ENCODE results near the gene OBSCN. TPM values are rescaled to one million over a fixed set of nuclear protein-coding genes. Genes with fewer than 3 reads are reported as not detected.

Gene OBSCN
- polyA plus RNA-seq, 4 donors: 16.5 to 49.7 (median 34.5) TPM

DNA sequence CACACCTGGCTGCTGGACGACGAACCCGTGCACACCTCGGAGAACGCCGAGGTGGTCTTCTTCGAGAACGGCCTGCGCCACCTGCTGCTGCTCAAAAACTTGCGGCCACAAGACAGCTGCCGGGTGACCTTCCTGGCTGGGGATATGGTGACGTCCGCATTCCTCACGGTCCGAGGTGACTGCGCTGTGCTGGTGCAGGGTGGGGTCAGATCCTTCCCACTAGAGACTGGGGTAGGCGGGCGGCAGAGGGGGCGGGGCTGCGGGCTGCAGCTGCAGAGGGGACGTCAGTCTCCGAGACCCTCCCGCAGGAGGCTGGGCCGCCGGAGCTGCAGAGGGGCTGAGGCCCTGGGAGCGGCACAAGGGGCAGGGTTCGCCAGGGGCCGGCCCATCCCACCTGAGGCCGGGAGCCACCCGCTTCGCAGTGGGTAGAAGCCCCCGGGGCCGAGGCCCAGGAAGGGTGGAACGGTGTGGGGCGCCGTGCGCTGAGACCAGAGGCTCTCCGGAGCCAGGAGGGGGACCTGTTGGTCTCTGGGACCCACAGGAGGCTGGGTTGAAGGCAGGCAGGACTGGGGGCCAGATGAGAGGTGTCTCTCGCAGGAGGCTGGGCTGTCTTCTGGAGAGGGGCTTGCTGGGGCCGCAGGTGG lies 108.2 kb downstream of the OBSCN start:
- no peak for DNase-seq (ENCODE audit: low read depth in 4 of 4, low spot score in 2 of 4)

DNA sequence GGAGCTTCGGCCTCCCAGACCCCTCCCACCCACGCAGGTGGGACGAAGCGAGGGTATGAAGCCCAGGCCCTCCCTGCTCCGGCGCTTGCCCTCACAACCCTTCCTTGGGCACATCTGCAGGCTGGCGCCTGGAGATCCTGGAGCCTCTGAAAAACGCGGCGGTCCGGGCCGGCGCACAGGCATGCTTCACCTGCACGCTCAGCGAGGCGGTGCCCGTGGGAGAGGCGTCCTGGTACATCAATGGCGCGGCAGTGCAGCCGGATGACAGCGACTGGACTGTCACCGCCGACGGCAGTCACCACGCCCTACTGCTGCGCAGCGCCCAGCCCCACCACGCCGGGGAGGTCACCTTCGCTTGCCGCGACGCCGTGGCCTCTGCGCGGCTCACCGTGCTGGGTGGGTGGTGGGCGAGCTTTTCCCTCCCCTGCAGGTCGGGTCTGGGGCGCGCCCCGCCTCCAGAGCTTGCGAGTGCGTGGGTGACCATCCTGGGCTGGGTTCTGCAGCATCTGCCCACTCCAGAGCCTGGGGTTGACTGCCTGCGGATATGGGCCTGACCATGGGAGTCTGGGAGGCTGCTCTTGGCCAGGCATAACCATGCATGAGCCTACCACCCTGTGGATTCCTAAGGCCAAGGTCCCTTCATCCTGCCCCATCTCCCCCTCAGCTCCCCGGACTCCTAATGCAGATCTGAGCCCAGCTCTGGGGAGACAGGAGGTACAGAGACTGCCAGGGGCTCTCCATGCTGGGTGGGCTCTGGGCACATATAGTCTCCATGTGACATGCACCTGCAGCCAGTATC lies 108.9 kb downstream of the OBSCN start:
- no peak for DNase-seq (ENCODE audit: low read depth in 4 of 4, low spot score in 2 of 4)

DNA sequence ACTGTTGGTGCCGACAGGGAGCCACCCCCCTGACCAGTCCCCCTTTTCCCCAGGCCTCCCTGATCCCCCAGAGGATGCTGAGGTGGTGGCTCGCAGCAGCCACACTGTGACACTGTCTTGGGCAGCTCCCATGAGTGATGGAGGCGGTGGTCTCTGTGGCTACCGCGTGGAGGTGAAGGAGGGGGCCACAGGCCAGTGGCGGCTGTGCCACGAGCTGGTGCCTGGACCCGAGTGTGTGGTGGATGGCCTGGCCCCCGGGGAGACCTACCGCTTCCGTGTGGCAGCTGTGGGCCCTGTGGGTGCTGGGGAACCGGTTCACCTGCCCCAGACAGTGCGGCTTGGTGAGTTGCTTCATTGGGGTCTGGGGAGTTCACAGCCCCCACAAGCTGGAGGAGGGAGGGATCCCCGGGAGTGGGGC lies 109.6 kb downstream of the OBSCN start:
- no peak for DNase-seq (ENCODE audit: low read depth in 4 of 4, low spot score in 2 of 4)

GRCh38 chr1:228317891-228318810 lies 110.3 kb downstream of the OBSCN start:
- DNase-seq (ENCODE audit: low read depth in 4 of 4, low spot score in 2 of 4): no peak

DNA sequence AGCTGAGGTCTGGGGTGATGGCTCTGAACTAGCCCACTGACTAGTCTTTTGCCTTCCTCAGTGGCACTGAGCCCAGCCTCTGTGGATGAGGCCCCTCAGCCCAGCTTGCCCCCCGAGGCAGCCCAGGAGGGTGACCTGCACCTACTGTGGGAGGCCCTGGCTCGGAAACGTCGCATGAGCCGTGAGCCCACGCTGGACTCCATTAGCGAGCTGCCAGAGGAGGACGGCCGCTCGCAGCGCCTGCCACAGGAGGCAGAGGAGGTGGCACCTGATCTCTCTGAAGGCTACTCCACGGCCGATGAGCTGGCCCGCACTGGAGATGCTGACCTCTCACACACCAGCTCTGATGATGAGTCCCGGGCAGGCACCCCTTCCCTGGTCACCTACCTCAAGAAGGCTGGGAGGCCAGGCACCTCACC lies 111.0 kb downstream of the OBSCN start:
- no peak for DNase-seq (ENCODE audit: low read depth in 4 of 4, low spot score in 2 of 4)

GRCh38 chr1:228319352-228320088 lies 111.7 kb downstream of the OBSCN start:
- no peak for DNase-seq (ENCODE audit: low read depth in 4 of 4, low spot score in 2 of 4)

- no peak for DNase-seq (ENCODE audit: low read depth in 4 of 4, low spot score in 2 of 4)
Observed at GRCh38 chr1:228320394-228320793, 112.5 kb downstream of the OBSCN start.

GRCh38 chr1:228321435-228321834 lies 113.6 kb downstream of the OBSCN start:
- no peak for DNase-seq (ENCODE audit: low read depth in 4 of 4, low spot score in 2 of 4)

GRCh38 chr1:228321895-228322294 lies 114.1 kb downstream of the OBSCN start:
- DNase-seq (ENCODE audit: low read depth in 4 of 4, low spot score in 2 of 4): no peak

DNA sequence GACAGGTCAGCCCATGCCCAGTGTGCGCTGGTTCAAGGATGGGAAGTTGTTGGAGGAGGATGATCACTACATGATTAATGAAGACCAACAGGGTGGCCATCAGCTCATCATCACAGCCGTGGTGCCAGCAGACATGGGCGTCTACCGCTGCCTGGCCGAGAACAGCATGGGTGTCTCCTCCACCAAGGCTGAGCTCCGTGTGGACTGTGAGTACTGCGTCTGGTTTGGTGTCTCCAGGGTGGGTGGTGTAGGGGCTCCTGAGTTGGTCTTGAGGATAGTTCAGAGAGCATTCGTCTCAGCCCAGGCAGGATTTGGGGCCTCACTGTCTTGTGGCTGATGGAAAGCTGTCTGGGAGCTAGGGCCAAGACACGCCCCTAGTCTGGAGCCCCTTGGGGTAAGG lies 115.6 kb downstream of the OBSCN start:
- DNase-seq (ENCODE audit: low read depth in 4 of 4, low spot score in 2 of 4): no peak

DNA sequence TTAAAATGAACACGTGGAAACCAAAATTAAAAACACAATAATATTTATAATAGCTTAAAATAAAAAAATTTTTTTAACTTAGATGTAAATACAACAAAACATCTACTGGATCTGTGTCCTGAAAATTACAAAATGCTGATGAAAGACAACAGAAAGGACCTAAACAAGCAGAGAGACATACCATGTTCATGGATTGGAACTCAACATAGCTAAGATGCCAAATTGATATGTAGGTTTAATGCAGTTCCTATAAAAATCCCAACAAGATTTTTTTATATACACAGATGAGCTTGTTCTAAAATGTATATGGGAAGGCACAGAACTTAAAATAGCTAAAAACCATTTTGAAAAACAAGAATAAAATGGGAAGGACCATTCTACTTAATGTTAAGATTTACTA lies 117.4 kb downstream of the OBSCN start:
- no peak for DNase-seq (ENCODE audit: low read depth in 4 of 4, low spot score in 2 of 4)

GRCh38 chr1:228329887-228330286 lies 122.0 kb downstream of the OBSCN start:
- no peak for DNase-seq (ENCODE audit: low read depth in 4 of 4, low spot score in 2 of 4)

- DNase-seq (ENCODE audit: low read depth in 4 of 4, low spot score in 2 of 4): no peak
Observed at GRCh38 chr1:228332797-228333738, 125.2 kb downstream of the OBSCN start.

GRCh38 chr1:228333739-228334115 lies 125.9 kb downstream of the OBSCN start:
- DNase-seq (ENCODE audit: low read depth in 4 of 4, low spot score in 2 of 4): no peak

- DNase-seq (ENCODE audit: low read depth in 4 of 4, low spot score in 2 of 4): no peak
Observed at GRCh38 chr1:228334226-228334935, 126.5 kb downstream of the OBSCN start.

DNA sequence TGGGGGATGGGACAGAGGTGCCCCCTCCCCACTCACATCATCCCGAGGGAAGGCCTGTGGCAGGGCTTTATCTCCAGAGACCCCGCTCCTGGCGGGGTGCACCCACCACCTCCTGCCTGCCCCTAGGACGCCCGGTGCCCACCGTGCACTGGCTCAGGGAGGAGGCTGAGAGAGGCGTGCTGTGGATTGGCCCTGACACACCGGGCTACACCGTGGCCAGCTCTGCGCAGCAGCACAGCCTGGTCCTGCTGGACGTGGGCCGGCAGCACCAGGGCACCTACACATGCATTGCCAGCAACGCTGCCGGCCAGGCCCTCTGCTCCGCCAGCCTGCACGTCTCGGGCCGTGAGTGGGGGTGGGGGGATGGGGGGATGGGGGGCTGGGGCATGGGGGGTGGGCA lies 127.1 kb downstream of the OBSCN start:
- no peak for DNase-seq (ENCODE audit: low read depth in 4 of 4, low spot score in 2 of 4)

- no peak for DNase-seq (ENCODE audit: low read depth in 4 of 4, low spot score in 2 of 4)
Observed at GRCh38 chr1:228335406-228336307, 127.8 kb downstream of the OBSCN start.
